Fibroblast of lung (primary cell): ENCODE measurements around the gene EMC7.

Experiments
- CTCF ChIP-seq, 2 donors: IDR thresholded peaks in 1 of 2; conservative IDR thresholded peaks in 1 of 2; 1 replicate in 1 of 2; 2 replicates in 1 of 2; pipeline ENCODE4 v1.5.1; 2011 to 2012; ENCODE audit warnings: low read length in 2 of 2, control low read depth in 1 of 2, inconsistent platforms in 1 of 2, low read depth in 1 of 2, mild to moderate bottlenecking in 1 of 2
- EZH2 ChIP-seq: IDR thresholded peaks from 2 replicates; pipeline ENCODE4 v1.5.1; 2012; ENCODE audit warnings: low read length, control low read depth, mild to moderate bottlenecking; ENCODE audit errors: missing control alignments

- TF ChIP-seq CTCF (conservative IDR thresholded peaks at IDR 0.05 in 1 of 2, IDR thresholded peaks at IDR 0.05 in 1 of 2; ENCODE audit: low read depth in 1 of 2, low read length in 2 of 2): no peak
- no peak for TF ChIP-seq EZH2
Observed at GRCh38 chr15:34078900-34079299, 22.8 kb downstream of the EMC7 start.
